Skeletal muscle satellite cell (primary cell): ENCODE results near the gene SEMA5A.

Source experiments
- H3K27me3 ChIP-seq: 2 replicates; pipeline ENCODE4 v1.7.0; 2013; ENCODE audit warnings: low read length; ENCODE audit not compliant: control insufficient read depth, insufficient read depth
- H3K36me3 ChIP-seq: 2 replicates; pipeline ENCODE4 v1.7.0; 2013; ENCODE audit warnings: mild to moderate bottlenecking, control low read depth, low read length; ENCODE audit not compliant: insufficient read depth
- H3K4me1 ChIP-seq: 2 replicates; pipeline ENCODE4 v1.7.0; 2013; ENCODE audit warnings: low read length; ENCODE audit not compliant: control insufficient read depth, insufficient read depth
- H3K4me2 ChIP-seq: 2 replicates; pipeline ENCODE4 v1.7.0; 2013; ENCODE audit warnings: mild to moderate bottlenecking, low read length
- H3K4me3 ChIP-seq: 2 replicates; pipeline ENCODE4 v1.7.0; 2013; ENCODE audit warnings: low read length
- H3K9ac ChIP-seq: 2 replicates; pipeline ENCODE4 v1.7.0; 2013; ENCODE audit warnings: mild to moderate bottlenecking, low read depth, low read length, moderate library complexity
- H3K9me3 ChIP-seq: replicated peaks from 2 replicates; pipeline ENCODE4 v1.7.0; 2013; ENCODE audit warnings: mild to moderate bottlenecking, control low read depth, low read length

SEMA5A gene

GRCh38 chr5:9451037-9451436, 94.8 kb downstream of the SEMA5A start:
- no peaks in the 10 kb centered on the region for H3K27me3 ChIP-seq
- no peak overlapping the region for H3K4me2 ChIP-seq
- H3K9me3 ChIP-seq, result peaks cover 7% of the 10 kb centered on the region
- H3K36me3 ChIP-seq, result no peaks in the 10 kb centered on the region
- H3K4me3 ChIP-seq, result no peak overlapping the region
- peaks cover 48% of the 10 kb centered on the region for H3K4me1 ChIP-seq
- H3K9ac ChIP-seq, result no peak overlapping the region

DNA sequence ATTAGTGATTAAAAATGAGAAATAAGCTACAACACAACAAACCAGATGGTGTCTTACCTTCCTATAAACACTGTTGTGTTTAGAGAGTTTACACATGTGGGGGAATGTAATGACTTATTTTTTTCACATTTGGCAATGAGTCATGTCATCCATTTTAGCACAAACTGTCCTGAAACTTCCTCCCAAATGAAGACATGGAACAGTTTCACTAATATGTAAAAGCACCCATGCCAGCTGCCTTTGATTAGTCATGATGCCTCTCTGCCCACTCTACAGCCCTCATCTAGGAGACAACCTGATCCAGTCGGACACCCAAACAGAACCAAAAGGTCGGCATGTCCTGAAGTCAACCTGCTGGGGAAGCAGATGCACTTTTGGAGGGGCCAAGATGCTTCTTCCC, 98.2 kb downstream of the SEMA5A start:
- Histone ChIP-seq H3K9ac (no peak overlapping the region), H3K27me3 (no peaks in the 10 kb centered on the region), H3K4me2 (peak overlapping the region; percentile 30), H3K4me1 (peaks cover 31% of the 10 kb centered on the region), H3K9me3 (no peaks in the 10 kb centered on the region), H3K4me3 (no peak overlapping the region), H3K36me3 (no peaks in the 10 kb centered on the region)

GRCh38 chr5:9445826-9446388, 100.0 kb downstream of the SEMA5A start:
- Histone ChIP-seq H3K4me3 (no peak overlapping the region), H3K9me3 (no peaks in the 10 kb centered on the region), H3K4me2 (no peak overlapping the region), H3K27me3 (no peaks in the 10 kb centered on the region), H3K36me3 (no peaks in the 10 kb centered on the region), H3K4me1 (peaks cover 38% of the 10 kb centered on the region), H3K9ac (peak overlapping the region; percentile 9)

- Histone ChIP-seq H3K4me3 (no peak overlapping the region), H3K27me3 (no peaks in the 10 kb centered on the region), H3K9me3 (no peaks in the 10 kb centered on the region), H3K36me3 (no peaks in the 10 kb centered on the region), H3K4me2 (no peak overlapping the region), H3K4me1 (peaks cover 54% of the 10 kb centered on the region), H3K9ac (no peak overlapping the region)
Measured at GRCh38 chr5:9444346-9444745, 101.5 kb downstream of the SEMA5A start.

- H3K9ac ChIP-seq, result no peak overlapping the region
- H3K4me3 ChIP-seq, result no peak overlapping the region
- no peaks in the 10 kb centered on the region for H3K36me3 ChIP-seq
- H3K4me1 ChIP-seq, result peaks cover 54% of the 10 kb centered on the region
- no peak overlapping the region for H3K4me2 ChIP-seq
- no peaks in the 10 kb centered on the region for H3K27me3 ChIP-seq
- no peaks in the 10 kb centered on the region for H3K9me3 ChIP-seq
Measured at GRCh38 chr5:9441610-9442009, 104.3 kb downstream of the SEMA5A start.

GRCh38 chr5:9440517-9440916, 105.4 kb downstream of the SEMA5A start:
- no peaks in the 10 kb centered on the region for H3K27me3 ChIP-seq
- no peak overlapping the region for H3K4me3 ChIP-seq
- H3K9me3 ChIP-seq, result no peaks in the 10 kb centered on the region
- peak overlapping the region; percentile 61 for H3K9ac ChIP-seq
- peak overlapping the region; percentile 54 for H3K4me2 ChIP-seq
- H3K36me3 ChIP-seq, result no peaks in the 10 kb centered on the region
- H3K4me1 ChIP-seq, result peaks cover 43% of the 10 kb centered on the region

DNA sequence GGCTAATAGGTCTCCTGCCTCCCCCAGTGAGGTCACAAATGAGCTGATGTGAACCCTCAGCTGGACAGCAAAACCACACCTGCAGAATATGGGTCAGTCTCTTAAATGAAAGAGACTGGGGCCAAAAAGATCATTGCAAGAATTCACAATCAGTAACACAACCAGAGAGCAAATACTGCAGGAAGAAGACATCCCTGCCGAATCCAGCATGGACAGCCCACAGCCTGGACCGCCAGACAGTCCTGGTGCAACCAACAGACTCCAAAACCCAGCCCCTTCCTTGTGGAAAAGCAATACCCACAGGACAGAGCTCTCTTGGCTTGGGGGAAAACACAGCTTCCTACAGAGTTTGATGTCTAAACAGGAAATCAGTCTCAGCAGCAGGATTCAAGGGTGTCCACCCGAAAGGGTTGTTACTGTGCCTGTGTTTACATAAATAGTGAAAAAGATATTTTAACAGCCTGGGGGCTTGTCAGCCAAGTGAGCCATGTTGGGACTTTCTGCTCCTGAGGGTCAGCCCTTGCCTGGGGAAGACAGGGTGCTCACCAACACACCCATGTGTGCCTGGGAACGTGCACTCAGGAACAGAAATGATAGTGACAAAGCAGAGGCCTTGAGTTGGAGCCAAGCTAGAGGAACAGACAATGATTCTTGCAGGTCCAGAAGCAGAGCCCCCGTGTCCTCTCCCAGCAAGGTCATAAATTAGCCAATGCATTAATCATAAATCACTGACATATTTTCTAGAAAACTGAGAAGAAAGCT, 106.2 kb downstream of the SEMA5A start:
- Histone ChIP-seq H3K9me3 (no peaks in the 10 kb centered on the region), H3K36me3 (no peaks in the 10 kb centered on the region), H3K4me2 (peak overlapping the region; percentile 54), H3K27me3 (no peaks in the 10 kb centered on the region), H3K4me1 (peaks cover 43% of the 10 kb centered on the region), H3K9ac (peak overlapping the region; percentile 61), H3K4me3 (peak overlapping the region; percentile 2)

- H3K27me3 ChIP-seq, result no peaks in the 10 kb centered on the region
- peaks cover 43% of the 10 kb centered on the region for H3K4me1 ChIP-seq
- no peaks in the 10 kb centered on the region for H3K36me3 ChIP-seq
- H3K9me3 ChIP-seq, result no peaks in the 10 kb centered on the region
- peak overlapping the region; percentile 58 for H3K9ac ChIP-seq
- H3K4me2 ChIP-seq, result no peak overlapping the region
- no peak overlapping the region for H3K4me3 ChIP-seq
Measured at GRCh38 chr5:9438596-9439354, 107.1 kb downstream of the SEMA5A start.

GRCh38 chr5:9437741-9438240, 108.1 kb downstream of the SEMA5A start:
- Histone ChIP-seq H3K27me3 (no peaks in the 10 kb centered on the region), H3K4me3 (no peak overlapping the region), H3K36me3 (no peaks in the 10 kb centered on the region), H3K4me2 (no peak overlapping the region), H3K4me1 (peaks cover 43% of the 10 kb centered on the region), H3K9ac (peak overlapping the region; percentile 58), H3K9me3 (no peaks in the 10 kb centered on the region)

DNA sequence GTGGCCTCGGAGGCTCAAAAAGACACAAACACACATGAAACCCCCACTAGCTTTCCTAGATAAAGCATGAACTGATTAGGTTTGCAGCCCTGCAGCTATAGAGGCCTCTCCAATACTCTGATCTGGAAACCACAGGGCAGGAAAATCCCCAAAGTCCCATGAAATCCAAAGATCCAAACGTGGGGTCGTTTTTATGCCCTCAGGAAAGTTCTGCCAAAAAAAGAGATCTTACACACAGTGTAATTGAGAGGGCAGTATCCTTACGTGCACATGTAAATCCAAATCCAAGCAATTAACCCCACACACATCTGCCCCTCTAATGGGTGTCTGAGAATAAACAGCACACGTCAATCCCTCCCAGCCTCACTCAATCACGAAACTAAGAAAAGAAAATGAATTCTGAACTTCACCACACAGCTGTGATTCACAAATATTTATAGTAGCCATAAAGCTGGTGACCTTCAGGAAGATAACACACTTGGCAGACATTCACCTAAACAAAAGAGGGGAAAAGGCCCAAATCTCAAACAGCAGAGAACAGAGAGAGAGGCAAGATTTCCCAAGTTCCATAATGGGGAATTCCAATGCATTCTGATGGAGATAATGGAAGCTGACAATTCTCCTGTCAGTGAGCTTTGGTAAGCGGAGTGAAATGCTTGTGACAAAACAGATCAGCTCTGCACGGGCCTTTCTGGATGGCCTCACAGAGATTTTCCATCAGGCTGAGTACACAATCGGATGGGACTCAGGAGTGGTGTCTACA, 114.2 kb downstream of the SEMA5A start:
- H3K36me3 ChIP-seq, result no peaks in the 10 kb centered on the region
- H3K4me3 ChIP-seq, result no peak overlapping the region
- no peaks in the 10 kb centered on the region for H3K9me3 ChIP-seq
- no peak overlapping the region for H3K9ac ChIP-seq
- peaks cover 16% of the 10 kb centered on the region for H3K4me1 ChIP-seq
- no peaks in the 10 kb centered on the region for H3K27me3 ChIP-seq
- peak overlapping the region; percentile 37 for H3K4me2 ChIP-seq

GRCh38 chr5:9431151-9431495, 114.8 kb downstream of the SEMA5A start:
- no peak overlapping the region for H3K9ac ChIP-seq
- H3K27me3 ChIP-seq, result no peaks in the 10 kb centered on the region
- H3K36me3 ChIP-seq, result no peaks in the 10 kb centered on the region
- peak overlapping the region; percentile 37 for H3K4me2 ChIP-seq
- H3K4me3 ChIP-seq, result no peak overlapping the region
- H3K9me3 ChIP-seq, result no peaks in the 10 kb centered on the region
- H3K4me1 ChIP-seq, result peaks cover 16% of the 10 kb centered on the region
